H9 (cell line): ENCODE results near the gene TMPRSS3. TPM values are rescaled to one million over a fixed set of nuclear protein-coding genes. Genes with fewer than 3 reads are reported as not detected.
A peak's percentile ranks its signal among the peaks of the same experiment; 100 is the strongest.

Source experiments
- DNase-seq: peaks from one replicate; pipeline ENCODE4 v3.0.0-alpha.2; 2017
- H2AFZ ChIP-seq: one replicate; pipeline ENCODE4 v1.6.1; 2013; ENCODE audit warnings: mild to moderate bottlenecking, low read length, control low read depth, moderate library complexity
- H2AK5ac ChIP-seq: 2 replicates; pipeline ENCODE4 v1.6.1; 2013; ENCODE audit warnings: low read length, control low read depth, mixed read lengths; ENCODE audit not compliant: insufficient read length
- H2BK120ac ChIP-seq: one replicate; pipeline ENCODE4 v1.6.1; 2013; ENCODE audit warnings: low read depth, mild to moderate bottlenecking, low read length, control low read depth, inconsistent platforms; ENCODE audit not compliant: poor library complexity, severe bottlenecking
- H2BK12ac ChIP-seq: 2 replicates; pipeline ENCODE4 v1.6.1; 2013; ENCODE audit warnings: low read length, control low read depth, mixed read lengths, low read depth; ENCODE audit not compliant: insufficient read length
- H2BK15ac ChIP-seq: 2 replicates; pipeline ENCODE4 v1.6.1; 2013; ENCODE audit warnings: low read depth, low read length, control low read depth
- H2BK20ac ChIP-seq: one replicate; pipeline ENCODE4 v1.6.1; 2013; ENCODE audit warnings: low read depth, mild to moderate bottlenecking, low read length, control low read depth, inconsistent platforms; ENCODE audit not compliant: poor library complexity, severe bottlenecking
- H2BK5ac ChIP-seq: 2 replicates; pipeline ENCODE4 v1.6.1; 2013; ENCODE audit warnings: low read length, control low read depth, mixed read lengths; ENCODE audit not compliant: insufficient read length
- H3K14ac ChIP-seq: 2 replicates; pipeline ENCODE4 v1.6.1; 2013; ENCODE audit warnings: low read length, control low read depth; ENCODE audit not compliant: insufficient read depth
- H3K18ac ChIP-seq: 2 replicates; pipeline ENCODE4 v1.6.1; 2013; ENCODE audit warnings: low read depth, mild to moderate bottlenecking, mixed read lengths, low read length, control low read depth; ENCODE audit not compliant: insufficient read length
- H3K23ac ChIP-seq: 2 replicates; pipeline ENCODE4 v1.6.1; 2013; ENCODE audit warnings: low read length, control low read depth, mixed read lengths, low read depth; ENCODE audit not compliant: insufficient read length
- H3K23me2 ChIP-seq: 2 replicates; pipeline ENCODE4 v1.6.1; 2013; ENCODE audit warnings: low read depth, mild to moderate bottlenecking, mixed read lengths, low read length, control low read depth; ENCODE audit not compliant: insufficient read length, poor library complexity, severe bottlenecking
- H3K27ac ChIP-seq: 2 replicates; pipeline ENCODE4 v1.5.1; 2013; ENCODE audit warnings: low read length, control low read depth, mixed read lengths, low read depth; ENCODE audit not compliant: insufficient read length
- H3K27me3 ChIP-seq: 2 replicates; pipeline ENCODE4 v1.6.1; 2013; ENCODE audit warnings: low read length, control low read depth, inconsistent platforms; ENCODE audit not compliant: insufficient read depth
- H3K4ac ChIP-seq: 2 replicates; pipeline ENCODE4 v1.6.1; 2013; ENCODE audit warnings: low read depth, mild to moderate bottlenecking, control low read depth, inconsistent platforms, low read length, moderate library complexity
- H3K4me1 ChIP-seq: 2 replicates; pipeline ENCODE4 v1.6.1; 2013; ENCODE audit warnings: low read length, control low read depth, inconsistent platforms; ENCODE audit not compliant: insufficient read depth
- H3K4me2 ChIP-seq: 2 replicates; pipeline ENCODE4 v1.6.1; 2013; ENCODE audit warnings: low read length, control low read depth, mixed read lengths; ENCODE audit not compliant: insufficient read length, insufficient read depth
- H3K56ac ChIP-seq: 2 replicates; pipeline ENCODE4 v1.6.1; 2013; ENCODE audit warnings: low read depth, mild to moderate bottlenecking, mixed read lengths, low read length, control low read depth; ENCODE audit not compliant: insufficient read length
- H3K79me1 ChIP-seq: 2 replicates; pipeline ENCODE4 v1.6.1; 2013; ENCODE audit warnings: low read depth, mild to moderate bottlenecking, moderate library complexity, low read length, control low read depth, inconsistent platforms; ENCODE audit not compliant: insufficient read depth, poor library complexity, severe bottlenecking
- H3K79me2 ChIP-seq: 2 replicates; pipeline ENCODE4 v1.6.1; 2013; ENCODE audit warnings: low read length, control low read depth, inconsistent platforms; ENCODE audit not compliant: insufficient read depth
- H3K9ac ChIP-seq: 2 replicates; pipeline ENCODE4 v1.6.1; 2013; ENCODE audit warnings: low read length, control low read depth, mixed read lengths; ENCODE audit not compliant: insufficient read length; ENCODE audit errors: extremely low read depth
- H3K9me3 ChIP-seq: one replicate; pipeline ENCODE4 v1.6.1; 2013; ENCODE audit warnings: low read depth, low read length, inconsistent platforms; ENCODE audit not compliant: control insufficient read depth
- H3T11ph ChIP-seq: one replicate; pipeline ENCODE4 v1.6.1; 2013; ENCODE audit warnings: mild to moderate bottlenecking, low read length, control low read depth, inconsistent platforms
- H4K20me1 ChIP-seq: one replicate; pipeline ENCODE4 v1.6.1; 2013; ENCODE audit not compliant: control insufficient read depth, insufficient read length, insufficient read depth
- H4K5ac ChIP-seq: 2 replicates; pipeline ENCODE4 v1.6.1; 2013; ENCODE audit warnings: low read depth, mild to moderate bottlenecking, mixed read lengths, low read length, control low read depth; ENCODE audit not compliant: insufficient read length
- H4K8ac ChIP-seq: replicated peaks from 2 replicates; pipeline ENCODE4 v1.6.1; 2013; ENCODE audit warnings: low read length, control low read depth, mixed read lengths, low read depth; ENCODE audit not compliant: insufficient read length
- H4K91ac ChIP-seq: 2 replicates; pipeline ENCODE4 v1.6.1; 2013; ENCODE audit warnings: low read depth, mild to moderate bottlenecking, moderate library complexity, mixed read lengths, low read length, control low read depth; ENCODE audit not compliant: insufficient read length
- H3K27ac Mint-ChIP-seq, 3 experiments: 2 replicates in 2 of 3; 3 replicates in 1 of 3; pipeline ENCODE4 v1.8.0; 2020 to 2021; ENCODE audit warnings: mixed read lengths in 3 of 3, mild to moderate bottlenecking in 1 of 3, moderate library complexity in 1 of 3
- H3K27me3 Mint-ChIP-seq: 2 replicates; pipeline ENCODE4 v1.8.0; 2021; ENCODE audit warnings: low read depth, mild to moderate bottlenecking, moderate library complexity, mixed read lengths
- H3K36me3 Mint-ChIP-seq, 3 experiments: 2 replicates in 2 of 3; 3 replicates in 1 of 3; pipeline ENCODE4 v1.8.0; 2020 to 2021; ENCODE audit warnings: low read depth in 3 of 3, mixed read lengths in 3 of 3; ENCODE audit not compliant: insufficient read depth in 1 of 3
- H3K4me1 Mint-ChIP-seq, 2 experiments: 2 replicates each; pipeline ENCODE4 v1.8.0; 2020; ENCODE audit warnings: mixed read lengths in 2 of 2
- H3K4me3 Mint-ChIP-seq, 2 experiments: 2 replicates in 1 of 2; 3 replicates in 1 of 2; pipeline ENCODE4 v1.8.0; 2020 to 2021; ENCODE audit warnings: mild to moderate bottlenecking in 2 of 2, mixed read lengths in 2 of 2, moderate library complexity in 1 of 2
- H3K9me3 Mint-ChIP-seq, 2 experiments: 2 replicates in 1 of 2; 3 replicates in 1 of 2; pipeline ENCODE4 v1.8.0; 2020; ENCODE audit warnings: mild to moderate bottlenecking in 2 of 2, mixed read lengths in 2 of 2, moderate library complexity in 1 of 2
- CTCF ChIP-seq: fragments of 200-600 bp; sonication (generic); conservative IDR thresholded peaks from 3 replicates; pipeline ENCODE4 v1.8.0; 2021; ENCODE audit warnings: antibody characterized with exemption, mild to moderate bottlenecking
- WGBS: extraction: QIAGEN DNeasy Blood & Tissue Kit; methylation state at CpG from one replicate; pipeline ENCODE4 v1.1.7; 2013; ENCODE audit warnings: missing lambda C conversion rate, low lambda C conversion rate, mixed read lengths; ENCODE audit not compliant: insufficient read length; ENCODE audit errors: extremely low coverage; 5-methylcytosine and 5-hydroxymethylcytosine counted together
- total RNA-seq: library from RNA; stranded (reverse); gene quantifications from 2 replicates; pipeline ENCODE4 v1.2.1, GENCODE V29; 2021

Gene TMPRSS3
- total RNA-seq, 1 experiment from 2014 or later = 0.31 TPM

GRCh38 chr21:42443181-42443785 is 47.4 kb upstream of the TMPRSS3 start:
- peaks cover 0 to 5% of the 10 kb centered on the region in 2 experiments; a peak in 3 of 5 replicates for H3K9me3 Mint-ChIP-seq
- Histone ChIP-seq H3K4ac (no peak overlapping the region), H3K23me2 (no peaks in the 10 kb centered on the region), H3K14ac (no peak overlapping the region; the same call in 1 of the 2 replicates), H2BK5ac (no peak overlapping the region), H2BK120ac (no peak overlapping the region), H3K9ac (no peak overlapping the region), H4K5ac (no peak overlapping the region), H3K79me2 (no peaks in the 10 kb centered on the region), H3K27ac (no peak overlapping the region), H4K20me1 (peaks cover 3% of the 10 kb centered on the region), H2BK20ac (no peak overlapping the region), H3T11ph (no peak overlapping the region), H2BK15ac (no peak overlapping the region), H3K27me3 (no peaks in the 10 kb centered on the region), H3K4me2 (no peak overlapping the region), H3K18ac (no peak overlapping the region), H2AFZ (no peak overlapping the region), H3K56ac (no peak overlapping the region), H2BK12ac (no peak overlapping the region), H4K91ac (no peak overlapping the region), H3K9me3 (no peaks in the 10 kb centered on the region), H3K4me1 (no peaks in the 10 kb centered on the region), H4K8ac (no peak overlapping the region), H3K23ac (no peak overlapping the region), H2AK5ac (no peak overlapping the region), H3K79me1 (no peaks in the 10 kb centered on the region)
- no peaks in the 10 kb centered on the region for H3K36me3 Mint-ChIP-seq
- peaks cover 0 to 6% of the 10 kb centered on the region in 2 experiments; a peak in 1 of 4 replicates for H3K4me1 Mint-ChIP-seq
- H3K4me3 Mint-ChIP-seq = no peak overlapping the region
- WGBS = no CpG with 5 or more reads among the region's 15 CpGs
- H3K27me3 Mint-ChIP-seq = peaks cover 28% of the 10 kb centered on the region
- TF ChIP-seq CTCF = no peak
- H3K27ac Mint-ChIP-seq = peak overlapping the region in 1 of 3 experiments; percentile 42; a peak in 3 of 7 replicates
- DNase-seq = no peak
